Keratinocyte (primary cell): ENCODE measurements around the gene ITGB2. TPM values are rescaled to one million over a fixed set of nuclear protein-coding genes. Genes with fewer than 3 reads are reported as not detected.

Experiments
- DNase-seq: peaks from one replicate; pipeline ENCODE4 v3.0.0-alpha.2; 2011; ENCODE audit warnings: low read depth, missing footprints, low spot score
- FAIRE-seq: peaks from 2 replicates; lab custom pipeline; 2011; peaks lifted over from hg19 to GRCh38; lab: Jason Lieb, UNC
- H2AFZ ChIP-seq: 2 replicates; pipeline ENCODE4 v1.6.0; 2012; ENCODE audit warnings: low read length, control low read depth, inconsistent platforms; ENCODE audit not compliant: control insufficient read depth
- H3K27ac ChIP-seq: 2 replicates; pipeline ENCODE4 v1.5.1; 2011; ENCODE audit warnings: low read length; ENCODE audit not compliant: control insufficient read depth, insufficient read depth
- H3K27me3 ChIP-seq: 3 replicates; pipeline ENCODE4 v1.6.0; 2011; ENCODE audit warnings: low read length; ENCODE audit not compliant: control insufficient read depth, insufficient read depth; ENCODE audit errors: extremely low read depth
- H3K36me3 ChIP-seq, 2 experiments: 2 replicates in 1 of 2; 3 replicates in 1 of 2; pipeline ENCODE4 v1.5.1; 2011; ENCODE audit warnings: low read length in 2 of 2, mild to moderate bottlenecking in 1 of 2; ENCODE audit not compliant: control insufficient read depth in 2 of 2, insufficient read depth in 2 of 2; ENCODE audit errors: extremely low read depth in 1 of 2
- H3K4me1 ChIP-seq: 3 replicates; pipeline ENCODE4 v1.5.1; 2011; ENCODE audit warnings: low read length; ENCODE audit not compliant: control insufficient read depth, insufficient read depth; ENCODE audit errors: extremely low read depth
- H3K4me2 ChIP-seq: 3 replicates; pipeline ENCODE4 v1.6.0; 2011; ENCODE audit warnings: low read depth, low read length; ENCODE audit not compliant: control insufficient read depth, insufficient read depth; ENCODE audit errors: extremely low read depth
- H3K4me3 ChIP-seq, 3 experiments: fragments of 200-600 bp in 1 of 3; sonication (generic) in 1 of 3; 2 replicates in 2 of 3; 3 replicates in 1 of 3; pipeline ENCODE4 v1.5.1; 2011 to 2016; ENCODE audit warnings: low read length in 3 of 3, mild to moderate bottlenecking in 3 of 3, control low read depth in 2 of 3, inconsistent platforms in 1 of 3, low read depth in 1 of 3, mixed read lengths in 1 of 3, mixed run types in 1 of 3, moderate library complexity in 1 of 3; ENCODE audit not compliant: control insufficient read depth in 2 of 3, insufficient read depth in 2 of 3; ENCODE audit errors: extremely low read depth in 1 of 3
- H3K79me2 ChIP-seq: 2 replicates; pipeline ENCODE4 v1.6.0; 2012; ENCODE audit warnings: low read length; ENCODE audit not compliant: control insufficient read depth, insufficient read depth
- H3K9ac ChIP-seq: 3 replicates; pipeline ENCODE4 v1.6.0; 2011; ENCODE audit warnings: low read length; ENCODE audit not compliant: control insufficient read depth, insufficient read depth; ENCODE audit errors: extremely low read depth
- H3K9me1 ChIP-seq: 3 replicates; pipeline ENCODE4 v1.6.0; 2011; ENCODE audit warnings: low read length; ENCODE audit not compliant: control insufficient read depth, insufficient read depth; ENCODE audit errors: extremely low read depth
- H3K9me3 ChIP-seq: 2 replicates; pipeline ENCODE4 v1.5.1; 2012; ENCODE audit warnings: low read depth, low read length; ENCODE audit not compliant: control insufficient read depth
- H4K20me1 ChIP-seq: 3 replicates; pipeline ENCODE4 v1.6.0; 2011; ENCODE audit warnings: low read length; ENCODE audit not compliant: control insufficient read depth, insufficient read depth; ENCODE audit errors: extremely low read depth
- EZH2 ChIP-seq: IDR thresholded peaks from one replicate; pipeline ENCODE4 v1.6.1; 2012; ENCODE audit warnings: inconsistent platforms, mild to moderate bottlenecking, low read length, moderate library complexity
- dilution Hi-C: fragments of 300-500 bp; cut with MboI; formaldehyde crosslinking; loops from one replicate; pipeline ENCODE4 v1.7.0; 2020; ENCODE audit warnings: low sequenced_read_pairs; ENCODE audit not compliant: extremely low pct_ligation_motif_present
- polyA plus RNA-seq, 5 experiments: library from polyadenylated mRNA; depleted of rRNA in 3 of 5; stranded (reverse) in 3 of 5; stranded (forward) in 1 of 5; unstranded in 1 of 5; fragments of >200 nt; gene quantifications; 1 replicate in 1 of 5; 2 replicates in 3 of 5; 3 replicates in 1 of 5; pipeline versions ENCODE4 v1.2.1 to v1.2.3, GENCODE V29; 2011 to 2012; ENCODE audit warnings: missing spikeins in 2 of 5, low read depth in 1 of 5, low replicate concordance in 1 of 5
- TF ChIP-seq, protein P1 (sequence below), 3 experiments: IDR thresholded peaks in 1 of 3; conservative IDR thresholded peaks in 1 of 3; optimal IDR thresholded peaks in 1 of 3; 2 replicates in 2 of 3; 3 replicates in 1 of 3; pipeline versions ENCODE3 to v1.5.1; 2011; ENCODE audit warnings: low read length in 3 of 3, mild to moderate bottlenecking in 3 of 3, moderate library complexity in 2 of 3, control low read depth in 1 of 3, inconsistent platforms in 1 of 3; ENCODE audit not compliant: insufficient read depth in 2 of 3; ENCODE audit errors: extremely low read depth in 1 of 3

Gene ITGB2
- polyA plus RNA-seq, 1 donor (not counting 4 experiments of a cell fraction or from before 2014, with no cell fraction given) = 0.55 TPM

GRCh38 chr21:44867999-44868700, 52.5 kb downstream of the ITGB2 start:
- Histone ChIP-seq H3K4me2 (no peak overlapping the region), H3K9ac (no peak overlapping the region), H3K9me1 (peaks cover 15% of the 10 kb centered on the region), H3K27ac (no peak overlapping the region), H3K27me3 (no peaks in the 10 kb centered on the region), H2AFZ (no peak overlapping the region), H3K79me2 (peaks cover 97% of the 10 kb centered on the region), H3K9me3 (no peaks in the 10 kb centered on the region), H3K4me3 (no peak overlapping the region), H3K4me1 (peaks cover 33% of the 10 kb centered on the region), H3K36me3 (peaks cover 15% of the 10 kb centered on the region in 2 experiments), H4K20me1 (peaks cover 65% of the 10 kb centered on the region)
- DNase-seq = no peak
- dilution Hi-C loops = no loop called here
- TF ChIP-seq, protein P1, sequence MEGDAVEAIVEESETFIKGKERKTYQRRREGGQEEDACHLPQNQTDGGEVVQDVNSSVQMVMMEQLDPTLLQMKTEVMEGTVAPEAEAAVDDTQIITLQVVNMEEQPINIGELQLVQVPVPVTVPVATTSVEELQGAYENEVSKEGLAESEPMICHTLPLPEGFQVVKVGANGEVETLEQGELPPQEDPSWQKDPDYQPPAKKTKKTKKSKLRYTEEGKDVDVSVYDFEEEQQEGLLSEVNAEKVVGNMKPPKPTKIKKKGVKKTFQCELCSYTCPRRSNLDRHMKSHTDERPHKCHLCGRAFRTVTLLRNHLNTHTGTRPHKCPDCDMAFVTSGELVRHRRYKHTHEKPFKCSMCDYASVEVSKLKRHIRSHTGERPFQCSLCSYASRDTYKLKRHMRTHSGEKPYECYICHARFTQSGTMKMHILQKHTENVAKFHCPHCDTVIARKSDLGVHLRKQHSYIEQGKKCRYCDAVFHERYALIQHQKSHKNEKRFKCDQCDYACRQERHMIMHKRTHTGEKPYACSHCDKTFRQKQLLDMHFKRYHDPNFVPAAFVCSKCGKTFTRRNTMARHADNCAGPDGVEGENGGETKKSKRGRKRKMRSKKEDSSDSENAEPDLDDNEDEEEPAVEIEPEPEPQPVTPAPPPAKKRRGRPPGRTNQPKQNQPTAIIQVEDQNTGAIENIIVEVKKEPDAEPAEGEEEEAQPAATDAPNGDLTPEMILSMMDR (optimal IDR thresholded peaks at IDR 0.05 in 1 of 3, IDR thresholded peaks at IDR 0.05 in 1 of 3, conservative IDR thresholded peaks at IDR 0.05 in 1 of 3; ENCODE audit: extremely low read depth in 1 of 3, insufficient read depth in 2 of 3, low read length in 3 of 3) = no peak
- no peak for TF ChIP-seq EZH2
- FAIRE-seq = no peak

DNA sequence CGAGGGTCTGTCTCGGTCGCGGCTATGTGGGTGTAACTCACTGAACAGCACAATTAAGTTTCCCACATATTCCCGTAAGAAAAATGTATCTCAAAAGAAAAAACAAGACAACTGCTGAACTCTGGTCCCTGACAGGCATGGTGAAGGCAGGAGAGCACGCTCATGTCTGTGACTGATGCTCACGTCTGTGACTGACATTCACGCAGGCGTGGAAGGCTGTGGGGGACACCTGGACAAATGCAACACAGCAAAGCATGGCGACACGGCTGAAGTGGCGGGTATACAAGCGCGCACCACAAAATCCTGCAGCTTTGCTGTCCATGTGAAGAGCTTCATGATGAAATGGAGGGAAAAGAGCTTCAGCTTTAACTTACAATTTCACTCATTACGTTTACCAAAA, 53.2 kb downstream of the ITGB2 start:
- TF ChIP-seq, protein P1 (optimal IDR thresholded peaks at IDR 0.05 in 1 of 3, IDR thresholded peaks at IDR 0.05 in 1 of 3, conservative IDR thresholded peaks at IDR 0.05 in 1 of 3; ENCODE audit: extremely low read depth in 1 of 3, insufficient read depth in 2 of 3, low read length in 3 of 3) = no peak
- TF ChIP-seq EZH2 = no peak
- Histone ChIP-seq H3K79me2 (peaks cover 97% of the 10 kb centered on the region), H2AFZ (no peak overlapping the region), H3K9me3 (no peaks in the 10 kb centered on the region), H3K4me3 (no peak overlapping the region), H3K27me3 (no peaks in the 10 kb centered on the region), H3K36me3 (peaks cover 15% of the 10 kb centered on the region in 2 experiments), H3K9ac (no peak overlapping the region), H3K9me1 (peaks cover 15% of the 10 kb centered on the region), H3K4me2 (no peak overlapping the region), H3K27ac (no peak overlapping the region), H3K4me1 (peaks cover 31% of the 10 kb centered on the region), H4K20me1 (peaks cover 68% of the 10 kb centered on the region)
- DNase-seq = no peak
- dilution Hi-C loops = no loop called here
- no peak for FAIRE-seq
